A549 (cell line): Measurements from ENCODE around the gene FOXB1. TPM values are rescaled to one million over a fixed set of nuclear protein-coding genes. Genes with fewer than 3 reads are reported as not detected.

Source experiments
- ATAC-seq, 2 experiments: fragments of 200-7000 bp in 1 of 2; fragments of >200 bp in 1 of 2; cut with Nextera tagmentation in 1 of 2; cut with Tn5 transposase in 1 of 2; 3 replicates each; pipeline versions ENCODE4 v1.8.0 to v1.9.1; 2018 to 2020; ENCODE audit warnings: mild to moderate bottlenecking in 1 of 2, moderate library complexity in 1 of 2
- CTCF ChIA-PET: fragments of 300-600 bp; sonication (Branson Sonifier 250); formaldehyde crosslinking; extraction: SDS; loops from one replicate; lab custom pipeline; 2021; ENCODE audit warnings: antibody characterized with exemption, inconsistent platforms; lab: Yijun Ruan, JAX
- POLR2A ChIA-PET: fragments of 350-600 bp; formaldehyde crosslinking; extraction: SDS; loops from one replicate; lab custom pipeline; 2021; ENCODE audit warnings: antibody characterized with exemption, inconsistent platforms; lab: Yijun Ruan, JAX
- DNase-seq, 2 experiments: peaks; one replicate each; pipeline versions ENCODE4 v3.0.0 to v3.0.0-alpha.2; 2011 to 2016; ENCODE audit warnings: low read depth in 1 of 2, low spot score in 1 of 2
- FAIRE-seq: peaks from 2 replicates; lab custom pipeline; 2011; peaks lifted over from hg19 to GRCh38; lab: Jason Lieb, UNC
- H3K27ac ChIP-seq, 2 experiments: fragments of >200 bp; sonication (Bioruptor Twin); formaldehyde crosslinking; 3 replicates each; pipeline ENCODE4 v1.5.1; 2016 to 2017
- H3K4me1 ChIP-seq: fragments of >200 bp; sonication (Bioruptor Twin); formaldehyde crosslinking; 3 replicates; pipeline ENCODE4 v1.6.1; 2016
- H3K4me2 ChIP-seq: fragments of >200 bp; sonication (Bioruptor Twin); formaldehyde crosslinking; 3 replicates; pipeline ENCODE4 v1.6.1; 2016
- H3K4me3 ChIP-seq: fragments of >200 bp; sonication (Bioruptor Twin); formaldehyde crosslinking; 3 replicates; pipeline ENCODE4 v1.5.1; 2016
- H3K9me3 ChIP-seq: fragments of >200 bp; sonication (Bioruptor Twin); formaldehyde crosslinking; 3 replicates; pipeline ENCODE4 v1.6.1; 2016
- CBX2 ChIP-seq: fragments of 200-600 bp; sonication (generic); IDR thresholded peaks from 2 replicates; pipeline ENCODE4 v1.6.1; 2016; ENCODE audit warnings: low read depth, mild to moderate bottlenecking, borderline replicate concordance
- CBX8 ChIP-seq: fragments of 200-600 bp; sonication (generic); IDR thresholded peaks from 2 replicates; pipeline ENCODE4 v1.6.1; 2016
- CEBPB ChIP-seq, 2 experiments: fragments of >200 bp in 1 of 2; sonication (Bioruptor Twin) in 1 of 2; formaldehyde crosslinking in 1 of 2; IDR thresholded peaks; 2 replicates each; pipeline ENCODE4 v1.6.1; 2012 to 2016
- CHD4 ChIP-seq: fragments of 200-600 bp; sonication (generic); IDR thresholded peaks from 2 replicates; pipeline ENCODE4 v1.6.1; 2016; ENCODE audit warnings: antibody characterized with exemption, mild to moderate bottlenecking, borderline replicate concordance
- EHF ChIP-seq: fragments of 250-450 bp; sonication (Bioruptor Pico); IDR thresholded peaks from 2 replicates; pipeline ENCODE4 v1.5.0; 2020; ENCODE audit warnings: mild to moderate bottlenecking
- FOXS1 ChIP-seq: fragments of 250-450 bp; sonication (Bioruptor Pico); IDR thresholded peaks from 2 replicates; pipeline ENCODE4 v1.5.0; 2020; ENCODE audit warnings: mild to moderate bottlenecking, moderate library complexity
- HDAC2 ChIP-seq: fragments of 200-600 bp; sonication (generic); IDR thresholded peaks from 2 replicates; pipeline ENCODE4 v1.6.1; 2016
- HOXA7 ChIP-seq: fragments of 250-450 bp; sonication (Bioruptor Pico); IDR thresholded peaks from 2 replicates; pipeline ENCODE4 v1.5.0; 2020; ENCODE audit warnings: mild to moderate bottlenecking, moderate library complexity
- HOXB5 ChIP-seq: fragments of 250-450 bp; sonication (Bioruptor Pico); IDR thresholded peaks from 2 replicates; pipeline ENCODE4 v1.5.0; 2020; ENCODE audit warnings: mild to moderate bottlenecking, moderate library complexity
- KDM1A ChIP-seq: fragments of 200-600 bp; sonication (generic); IDR thresholded peaks from 2 replicates; pipeline ENCODE4 v1.6.1; 2016; ENCODE audit warnings: low read depth, mild to moderate bottlenecking
- MAZ ChIP-seq: fragments of 150-350 bp; IDR thresholded peaks from 2 replicates; pipeline ENCODE4 v1.6.1; 2014; ENCODE audit warnings: antibody characterized with exemption, low read depth, low read length, borderline replicate concordance
- NPAS2 ChIP-seq: fragments of 250-450 bp; sonication (Bioruptor Pico); IDR thresholded peaks from 2 replicates; pipeline ENCODE4 v1.8.0; 2022; ENCODE audit warnings: mild to moderate bottlenecking, moderate library complexity, borderline replicate concordance
- POLR2A ChIP-seq: IDR thresholded peaks from 2 replicates; pipeline ENCODE4 v1.6.1; 2012; ENCODE audit warnings: mild to moderate bottlenecking, low read length
- POLR2AphosphoS2 ChIP-seq: conservative IDR thresholded peaks from 2 replicates; pipeline ENCODE4 v1.6.1; 2012; ENCODE audit warnings: low read length, improper control_type of control experiment, inconsistent platforms
- RNF2 ChIP-seq: fragments of 200-600 bp; sonication (generic); IDR thresholded peaks from 2 replicates; pipeline ENCODE4 v1.6.1; 2016; ENCODE audit warnings: low read depth, mild to moderate bottlenecking, antibody characterized with exemption, moderate library complexity, borderline replicate concordance
- TFCP2L1 ChIP-seq: fragments of 250-450 bp; sonication (Bioruptor Pico); IDR thresholded peaks from 2 replicates; pipeline ENCODE4 v1.5.0; 2021; ENCODE audit warnings: mild to moderate bottlenecking
- TP53 ChIP-seq: fragments of 250-450 bp; sonication (Bioruptor Pico); IDR thresholded peaks from 2 replicates; pipeline ENCODE4 v1.5.0; 2021; ENCODE audit warnings: mild to moderate bottlenecking, moderate library complexity
- ZC3H11A ChIP-seq: fragments of 450-650 bp; IDR thresholded peaks from 2 replicates; pipeline ENCODE4 v1.6.1; 2014; ENCODE audit warnings: antibody characterized with exemption, mild to moderate bottlenecking
- ZNF302 ChIP-seq: fragments of 250-450 bp; sonication (Bioruptor Pico); IDR thresholded peaks from 2 replicates; pipeline ENCODE4 v1.9.0; 2021; ENCODE audit warnings: inconsistent platforms, mild to moderate bottlenecking, moderate library complexity
- WGBS: methylation state at CpG from one replicate; pipeline ENCODE4 v1.1.6; 2017; ENCODE audit errors: missing lambda C conversion rate; 5-methylcytosine and 5-hydroxymethylcytosine counted together
- polyA plus RNA-seq, 4 experiments: library from polyadenylated mRNA; depleted of rRNA in 3 of 4; stranded (reverse); fragments of >200 nt; fragmentation: RNase III in 1 of 4; extraction: RNeasy Plus Mini Kit Qiagen cat#74134 plus additional on column Dnase treatment in 1 of 4; gene quantifications; 2 replicates in 3 of 4; 3 replicates in 1 of 4; pipeline ENCODE4 v1.2.3, GENCODE V29; 2011 to 2017
- TF ChIP-seq, protein P1 (sequence below): fragments of 150-350 bp; IDR thresholded peaks from 2 replicates; pipeline ENCODE4 v1.6.1; 2014; ENCODE audit warnings: low read depth, mild to moderate bottlenecking, low read length
- TF ChIP-seq, protein P2 (sequence below): IDR thresholded peaks from 2 replicates; pipeline ENCODE4 v1.6.1; 2012
- TF ChIP-seq, protein P3 (sequence below): fragments of >200 bp; sonication (Bioruptor Twin); formaldehyde crosslinking; IDR thresholded peaks from 3 replicates; pipeline ENCODE4 v1.6.1; 2016
- TF ChIP-seq, protein P4 (sequence below): fragments of >200 bp; sonication (Bioruptor Twin); formaldehyde crosslinking; IDR thresholded peaks from 2 replicates; pipeline ENCODE4 v1.6.1; 2016
- TF ChIP-seq, protein P5 (sequence below): fragments of 450-650 bp; IDR thresholded peaks from 2 replicates; pipeline ENCODE4 v1.6.1; 2014; ENCODE audit warnings: antibody characterized with exemption

Gene FOXB1
- polyA plus RNA-seq, 2 of the 4 experiments (the other 2 are of a cell fraction) = not detected

DNA sequence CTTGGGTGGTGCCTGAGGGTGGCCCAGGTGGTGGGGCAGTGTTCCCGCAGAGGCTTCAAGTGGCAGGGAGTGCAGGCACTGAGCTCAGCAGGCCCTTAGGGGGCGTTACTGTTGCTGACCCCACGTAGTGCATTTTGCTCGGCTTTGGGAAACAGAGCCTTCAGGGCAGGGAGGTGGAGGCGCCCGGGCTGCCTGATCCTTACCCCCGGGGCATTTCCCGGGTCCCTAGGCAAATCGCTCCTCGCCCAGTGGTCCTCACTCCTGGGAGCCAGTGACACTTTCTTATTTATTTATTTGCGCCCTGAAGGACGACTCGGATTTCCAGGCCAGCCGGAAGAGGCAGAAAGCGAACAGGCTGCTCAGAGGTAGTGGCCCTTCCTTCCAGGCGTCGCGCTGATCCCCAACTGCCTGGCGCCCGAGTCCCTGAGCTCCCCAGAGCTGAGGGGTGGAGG is 10.1 kb upstream of the FOXB1 start:
- Histone ChIP-seq H3K9me3 (no peaks in the 10 kb centered on the region), H3K27ac (no peak overlapping the region), H3K4me1 (peaks cover 15% of the 10 kb centered on the region; the same call in 2 of the 3 replicates), H3K4me3 (no peak overlapping the region), H3K4me2 (no peak overlapping the region)
- no peak for TF ChIP-seq TFCP2L1 (CRISPR knock-in tag)
- no peak; the same call in 1 of the 2 replicates for TF ChIP-seq RNF2
- TF ChIP-seq HOXA7 (CRISPR knock-in tag) = no peak
- no peak for TF ChIP-seq ZNF302 (CRISPR knock-in tag)
- TF ChIP-seq HOXB5 = no peak
- TF ChIP-seq KDM1A = no peak
- TF ChIP-seq POLR2AphosphoS2 = no peak
- no peak for TF ChIP-seq ZC3H11A
- CTCF ChIA-PET = interaction anchor here (0.7 to 1.0 kb wide), 3 partner anchors 10 to 22 kb away, joined by 3 to 4 read pairs (median 3); partner anchors contain the start of gene FOXB1
- FAIRE-seq (no peak), DNase-seq (no peak), ATAC-seq (peak; percentile 57 to 74; a peak in 4 of 6 replicates)
- POLR2A ChIA-PET = no interaction called here
- WGBS = 12% methylated on average over 20 of the region's 20 CpGs

DNA sequence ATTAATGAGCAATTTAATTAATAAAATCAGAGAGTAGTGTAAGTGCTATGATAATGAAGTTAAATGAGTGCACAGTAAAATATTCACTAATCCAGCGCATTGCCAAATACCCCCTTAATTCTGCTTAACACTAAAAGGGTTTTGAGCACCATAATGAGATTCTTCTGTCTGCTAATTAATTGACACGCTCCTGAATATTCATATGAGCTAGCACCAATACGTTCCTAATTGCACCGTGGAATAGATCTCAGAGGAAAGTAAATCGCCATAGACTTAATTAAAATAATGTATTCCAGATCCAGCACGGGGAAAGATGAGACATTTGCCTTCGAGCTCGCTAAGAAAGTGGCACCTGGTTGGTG is 9.6 kb upstream of the FOXB1 start:
- 23% methylated on average over 8 of the region's 8 CpGs for WGBS
- POLR2A ChIA-PET = no interaction called here
- CTCF ChIA-PET = no interaction called here

More for the DNA sequence above, 9.6 kb upstream of the FOXB1 start:
- no peak for ATAC-seq
- no peak overlapping the region for H3K27ac ChIP-seq
- peaks cover 15% of the 10 kb centered on the region; the same call in 2 of the 3 replicates for H3K4me1 ChIP-seq
- no peak for FAIRE-seq
- TF ChIP-seq TP53 = no peak
- TF ChIP-seq EHF = no peak
- TF ChIP-seq, protein P1, sequence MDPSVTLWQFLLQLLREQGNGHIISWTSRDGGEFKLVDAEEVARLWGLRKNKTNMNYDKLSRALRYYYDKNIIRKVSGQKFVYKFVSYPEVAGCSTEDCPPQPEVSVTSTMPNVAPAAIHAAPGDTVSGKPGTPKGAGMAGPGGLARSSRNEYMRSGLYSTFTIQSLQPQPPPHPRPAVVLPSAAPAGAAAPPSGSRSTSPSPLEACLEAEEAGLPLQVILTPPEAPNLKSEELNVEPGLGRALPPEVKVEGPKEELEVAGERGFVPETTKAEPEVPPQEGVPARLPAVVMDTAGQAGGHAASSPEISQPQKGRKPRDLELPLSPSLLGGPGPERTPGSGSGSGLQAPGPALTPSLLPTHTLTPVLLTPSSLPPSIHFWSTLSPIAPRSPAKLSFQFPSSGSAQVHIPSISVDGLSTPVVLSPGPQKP = no peak
- no peak for TF ChIP-seq HDAC2
- TF ChIP-seq NPAS2 (CRISPR knock-in tag) = no peak
- TF ChIP-seq, protein P2, sequence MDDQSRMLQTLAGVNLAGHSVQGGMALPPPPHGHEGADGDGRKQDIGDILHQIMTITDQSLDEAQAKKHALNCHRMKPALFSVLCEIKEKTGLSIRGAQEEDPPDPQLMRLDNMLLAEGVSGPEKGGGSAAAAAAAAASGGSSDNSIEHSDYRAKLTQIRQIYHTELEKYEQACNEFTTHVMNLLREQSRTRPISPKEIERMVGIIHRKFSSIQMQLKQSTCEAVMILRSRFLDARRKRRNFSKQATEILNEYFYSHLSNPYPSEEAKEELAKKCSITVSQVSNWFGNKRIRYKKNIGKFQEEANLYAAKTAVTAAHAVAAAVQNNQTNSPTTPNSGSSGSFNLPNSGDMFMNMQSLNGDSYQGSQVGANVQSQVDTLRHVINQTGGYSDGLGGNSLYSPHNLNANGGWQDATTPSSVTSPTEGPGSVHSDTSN = no peak
- no peak for TF ChIP-seq FOXS1
- no peak for TF ChIP-seq POLR2A
- TF ChIP-seq CBX2 = no peak
- TF ChIP-seq CBX8 = no peak
- TF ChIP-seq CEBPB (IDR thresholded peaks at IDR 0.05) = no peak
- TF ChIP-seq, protein P3, sequence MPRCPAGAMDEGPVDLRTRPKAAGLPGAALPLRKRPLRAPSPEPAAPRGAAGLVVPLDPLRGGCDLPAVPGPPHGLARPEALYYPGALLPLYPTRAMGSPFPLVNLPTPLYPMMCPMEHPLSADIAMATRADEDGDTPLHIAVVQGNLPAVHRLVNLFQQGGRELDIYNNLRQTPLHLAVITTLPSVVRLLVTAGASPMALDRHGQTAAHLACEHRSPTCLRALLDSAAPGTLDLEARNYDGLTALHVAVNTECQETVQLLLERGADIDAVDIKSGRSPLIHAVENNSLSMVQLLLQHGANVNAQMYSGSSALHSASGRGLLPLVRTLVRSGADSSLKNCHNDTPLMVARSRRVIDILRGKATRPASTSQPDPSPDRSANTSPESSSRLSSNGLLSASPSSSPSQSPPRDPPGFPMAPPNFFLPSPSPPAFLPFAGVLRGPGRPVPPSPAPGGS = no peak
- TF ChIP-seq MAZ = no peak
- TF ChIP-seq CHD4 = no peak
- TF ChIP-seq, protein P4, sequence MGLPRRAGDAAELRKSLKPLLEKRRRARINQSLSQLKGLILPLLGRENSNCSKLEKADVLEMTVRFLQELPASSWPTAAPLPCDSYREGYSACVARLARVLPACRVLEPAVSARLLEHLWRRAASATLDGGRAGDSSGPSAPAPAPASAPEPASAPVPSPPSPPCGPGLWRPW = no peak
- TF ChIP-seq, protein P5, sequence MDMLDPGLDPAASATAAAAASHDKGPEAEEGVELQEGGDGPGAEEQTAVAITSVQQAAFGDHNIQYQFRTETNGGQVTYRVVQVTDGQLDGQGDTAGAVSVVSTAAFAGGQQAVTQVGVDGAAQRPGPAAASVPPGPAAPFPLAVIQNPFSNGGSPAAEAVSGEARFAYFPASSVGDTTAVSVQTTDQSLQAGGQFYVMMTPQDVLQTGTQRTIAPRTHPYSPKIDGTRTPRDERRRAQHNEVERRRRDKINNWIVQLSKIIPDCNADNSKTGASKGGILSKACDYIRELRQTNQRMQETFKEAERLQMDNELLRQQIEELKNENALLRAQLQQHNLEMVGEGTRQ = no peak
- no peak for DNase-seq
- no peak overlapping the region for H3K4me3 ChIP-seq
- H3K9me3 ChIP-seq = no peaks in the 10 kb centered on the region
- H3K4me2 ChIP-seq = peak overlapping the region; percentile 17; the same call in 1 of the 3 replicates
